ENCODE results near the gene COG5. TPM values are rescaled to one million over a fixed set of nuclear protein-coding genes. Genes with fewer than 3 reads are reported as not detected.

Gene COG5
- total RNA-seq, 1 experiment from 2014 or later = 23.6 TPM

DNA sequence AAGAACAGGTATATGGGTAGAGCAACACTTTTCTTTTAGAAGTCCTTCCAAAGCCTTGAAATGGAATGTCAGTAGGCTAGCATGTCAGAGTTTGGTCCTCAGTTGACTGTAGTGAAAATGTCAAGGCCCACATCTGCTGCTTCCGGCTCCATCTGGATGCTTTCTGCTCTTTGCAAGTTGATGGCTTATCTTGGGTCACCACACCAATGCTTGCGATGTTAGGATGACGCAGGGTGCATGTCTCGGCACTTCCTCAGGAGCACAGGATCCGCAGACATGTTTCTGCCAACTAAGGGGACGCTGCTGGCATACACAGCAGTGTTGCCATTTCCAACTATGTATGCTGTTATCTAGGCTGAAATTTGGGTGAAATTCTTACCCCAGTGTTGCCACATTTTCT is 408.9 kb downstream of the COG5 start:
- H3K9me3 Mint-ChIP-seq (ENCODE audit: low read depth, unreplicated experiment) = no peaks in the 10 kb centered on the region
- H3K4me3 Mint-ChIP-seq (ENCODE audit: low read depth, unreplicated experiment) = no peak overlapping the region
- H3K36me3 Mint-ChIP-seq (ENCODE audit: insufficient read depth, unreplicated experiment) = no peaks in the 10 kb centered on the region
- peaks cover 9% of the 10 kb centered on the region for H3K4me1 Mint-ChIP-seq (ENCODE audit: low read depth, unreplicated experiment)
- H3K27ac Mint-ChIP-seq (ENCODE audit: unreplicated experiment) = no peak overlapping the region
- DNase-seq = no peak
- TF ChIP-seq, protein P1, sequence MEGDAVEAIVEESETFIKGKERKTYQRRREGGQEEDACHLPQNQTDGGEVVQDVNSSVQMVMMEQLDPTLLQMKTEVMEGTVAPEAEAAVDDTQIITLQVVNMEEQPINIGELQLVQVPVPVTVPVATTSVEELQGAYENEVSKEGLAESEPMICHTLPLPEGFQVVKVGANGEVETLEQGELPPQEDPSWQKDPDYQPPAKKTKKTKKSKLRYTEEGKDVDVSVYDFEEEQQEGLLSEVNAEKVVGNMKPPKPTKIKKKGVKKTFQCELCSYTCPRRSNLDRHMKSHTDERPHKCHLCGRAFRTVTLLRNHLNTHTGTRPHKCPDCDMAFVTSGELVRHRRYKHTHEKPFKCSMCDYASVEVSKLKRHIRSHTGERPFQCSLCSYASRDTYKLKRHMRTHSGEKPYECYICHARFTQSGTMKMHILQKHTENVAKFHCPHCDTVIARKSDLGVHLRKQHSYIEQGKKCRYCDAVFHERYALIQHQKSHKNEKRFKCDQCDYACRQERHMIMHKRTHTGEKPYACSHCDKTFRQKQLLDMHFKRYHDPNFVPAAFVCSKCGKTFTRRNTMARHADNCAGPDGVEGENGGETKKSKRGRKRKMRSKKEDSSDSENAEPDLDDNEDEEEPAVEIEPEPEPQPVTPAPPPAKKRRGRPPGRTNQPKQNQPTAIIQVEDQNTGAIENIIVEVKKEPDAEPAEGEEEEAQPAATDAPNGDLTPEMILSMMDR (IDR thresholded peaks at IDR 0.05; ENCODE audit: unreplicated experiment) = no peak
- intact Hi-C loops (cut with micrococcal nuclease; ENCODE audit: unreplicated experiment) = loop anchor here (10.0 kb wide), 1 partner anchor 980 kb away; no protein-coding TSS in a partner anchor
- CTCF ChIA-PET = no interaction called here
- no TSS peak for BruUV-seq (replicated peaks)
- H3K27me3 Mint-ChIP-seq (ENCODE audit: unreplicated experiment) = no peaks in the 10 kb centered on the region

DNA sequence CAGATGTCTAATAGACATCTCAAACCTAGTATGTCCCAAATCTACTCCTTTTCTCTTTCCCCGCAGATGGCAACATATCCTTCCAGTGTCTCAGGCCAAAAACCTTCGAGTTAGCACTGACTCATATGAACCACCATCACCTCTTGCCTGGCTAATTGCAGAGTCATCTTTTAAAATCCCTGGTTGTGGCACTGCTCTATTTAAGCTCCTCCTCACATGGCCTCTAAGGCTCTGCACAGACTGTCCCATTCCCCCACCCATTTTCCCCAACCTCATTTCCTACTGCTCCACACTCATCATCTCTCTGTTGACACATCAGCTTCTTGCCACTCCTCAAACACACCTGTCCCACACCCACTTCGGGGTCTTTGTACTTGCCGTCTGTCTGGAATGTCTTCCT is 411.7 kb downstream of the COG5 start:
- no peak for DNase-seq
- Mint-ChIP-seq H3K27me3 (ENCODE audit: unreplicated experiment) (no peaks in the 10 kb centered on the region), H3K4me3 (ENCODE audit: low read depth, unreplicated experiment) (no peak overlapping the region), H3K4me1 (ENCODE audit: low read depth, unreplicated experiment) (peaks cover 9% of the 10 kb centered on the region), H3K9me3 (ENCODE audit: low read depth, unreplicated experiment) (no peaks in the 10 kb centered on the region), H3K36me3 (ENCODE audit: insufficient read depth, unreplicated experiment) (no peaks in the 10 kb centered on the region), H3K27ac (ENCODE audit: unreplicated experiment) (no peak overlapping the region)
- intact Hi-C loops (cut with micrococcal nuclease; ENCODE audit: unreplicated experiment) = loop anchor here (10.0 kb wide), 1 partner anchor 977 kb away; no protein-coding TSS in a partner anchor
- CTCF ChIA-PET = no interaction called here
- no TSS peak for BruUV-seq (replicated peaks)
- TF ChIP-seq, protein P1 (IDR thresholded peaks at IDR 0.05; ENCODE audit: unreplicated experiment) = no peak

Other genes starting within 250 kb of the COG5 start
- gene GPR22, start 93.9 kb downstream of the COG5 start, total RNA-seq (2022) = not detected in 2 replicates
- gene DUS4L, start 51 bp upstream of the COG5 start, total RNA-seq (2022) = 9.3 and 9.9 TPM in 2 replicates
- gene BCAP29, start 16.3 kb upstream of the COG5 start, total RNA-seq (2022) = 16.5 and 17.6 TPM in 2 replicates
- gene SLC26A4, start 96.9 kb upstream of the COG5 start, total RNA-seq (2022) = 0.09 TPM in 1 of 2 replicates, not detected in the other
- 23.9 and 25.3 TPM in 2 replicates for gene CBLL1, start 180.2 kb upstream of the COG5 start, total RNA-seq (2022)
- not detected in 2 replicates for gene SLC26A3, start 239.3 kb upstream of the COG5 start, total RNA-seq (2022)

Measured in Calu3 (cell line).